ENCODE results near the gene PIGU.

The PIGU gene

GRCh38 chr20:34543463-34544056 is 133.3 kb downstream of the PIGU start:
- H3K4me3 ChIP-seq (ENCODE audit: low read depth, low read length): no peak overlapping the region
- DNase-seq (ENCODE audit: low read depth): no peak
- TF ChIP-seq CTCF (IDR thresholded peaks at IDR 0.05; ENCODE audit: low read depth, low read length, missing control alignments): no peak

- H3K4me3 ChIP-seq (ENCODE audit: low read depth, low read length): no peak overlapping the region
- no peak for TF ChIP-seq CTCF (IDR thresholded peaks at IDR 0.05; ENCODE audit: low read depth, low read length, missing control alignments)
- no peak for DNase-seq (ENCODE audit: low read depth)
Measured at GRCh38 chr20:34542439-34542838, 134.5 kb downstream of the PIGU start.

- no peak overlapping the region for H3K4me3 ChIP-seq (ENCODE audit: low read depth, low read length)
- no peak for TF ChIP-seq CTCF (IDR thresholded peaks at IDR 0.05; ENCODE audit: low read depth, low read length, missing control alignments)
- DNase-seq (ENCODE audit: low read depth): no peak
Measured at GRCh38 chr20:34541917-34542316, 135.0 kb downstream of the PIGU start.

GRCh38 chr20:34541264-34541901 is 135.5 kb downstream of the PIGU start:
- H3K4me3 ChIP-seq (ENCODE audit: low read depth, low read length): no peak overlapping the region
- TF ChIP-seq CTCF (IDR thresholded peaks at IDR 0.05; ENCODE audit: low read depth, low read length, missing control alignments): no peak
- no peak for DNase-seq (ENCODE audit: low read depth)

GRCh38 chr20:34540596-34541263 is 136.2 kb downstream of the PIGU start:
- H3K4me3 ChIP-seq (ENCODE audit: low read depth, low read length): no peak overlapping the region
- no peak for DNase-seq (ENCODE audit: low read depth)
- TF ChIP-seq CTCF (IDR thresholded peaks at IDR 0.05; ENCODE audit: low read depth, low read length, missing control alignments): no peak

GRCh38 chr20:34539756-34540155 is 137.1 kb downstream of the PIGU start:
- no peak for TF ChIP-seq CTCF (IDR thresholded peaks at IDR 0.05; ENCODE audit: low read depth, low read length, missing control alignments)
- no peak overlapping the region for H3K4me3 ChIP-seq (ENCODE audit: low read depth, low read length)
- DNase-seq (ENCODE audit: low read depth): no peak
